HG02642 (cell line): Measurements from ENCODE around the gene ZNF19.
"Not testable (repeated sequence)": the region's sequence is repeated elsewhere in the genome, so short reads cannot be mapped to it uniquely, and the experiment has no call there.

Source experiments
- ATAC-seq: cut with Tn5 transposase; IDR thresholded peaks from one replicate; pipeline ENCODE4 v1.9.1; 2021; ENCODE audit warnings: mild to moderate bottlenecking; ENCODE audit not compliant: unreplicated experiment, poor library complexity

The ZNF19 gene

GRCh38 chr16:71489122-71489521 is at the start of gene ZNF19:
ZNF19 (minus strand) TSS chr16:71489324; CDS start chr16:71482114, 7,210 bp downstream.
- ATAC-seq: no peak

- peak; percentile 77 for ATAC-seq
These were observed 48.5 kb upstream of the ZNF19 start for GRCh38 chr16:71537643-71538042.

GRCh38 chr16:71536752-71537499 is 47.8 kb upstream of the ZNF19 start:
- no peak for ATAC-seq

GRCh38 chr16:71532366-71532765 is 43.2 kb upstream of the ZNF19 start:
- ATAC-seq: no peak

- no peak for ATAC-seq
These were observed 39.7 kb upstream of the ZNF19 start for GRCh38 chr16:71528863-71529262.

- ATAC-seq: no peak
These were observed 39.1 kb upstream of the ZNF19 start for GRCh38 chr16:71528257-71528656.

GRCh38 chr16:71526111-71526631 is 37.0 kb upstream of the ZNF19 start, which contains the start of gene CHST4:
CHST4 (plus strand) TSS chr16:71526426; CDS start chr16:71536678, 10,252 bp downstream.
- ATAC-seq: no peak

GRCh38 chr16:71524566-71525553 is 35.7 kb upstream of the ZNF19 start:
- no peak for ATAC-seq

- no peak for ATAC-seq
These were observed 31.4 kb upstream of the ZNF19 start for GRCh38 chr16:71520550-71520949.

- ATAC-seq: no peak
These were observed 25.9 kb upstream of the ZNF19 start for GRCh38 chr16:71515026-71515425.

- no peak for ATAC-seq
These were observed 25.4 kb upstream of the ZNF19 start for GRCh38 chr16:71514476-71514875.

- ATAC-seq: no peak
These were observed 24.2 kb upstream of the ZNF19 start for GRCh38 chr16:71513302-71513701.

- ATAC-seq: no peak
These were observed 17.9 kb upstream of the ZNF19 start for GRCh38 chr16:71507061-71507460.

GRCh38 chr16:71504901-71505300 is 15.8 kb upstream of the ZNF19 start:
- no peak for ATAC-seq

GRCh38 chr16:71504051-71504450 is 14.9 kb upstream of the ZNF19 start:
- not testable (repeated sequence) for ATAC-seq

- no peak for ATAC-seq
These were observed 12.4 kb upstream of the ZNF19 start for GRCh38 chr16:71501547-71501946.

- ATAC-seq: no peak
These were observed 11.8 kb upstream of the ZNF19 start for GRCh38 chr16:71500964-71501363.

- no peak for ATAC-seq
These were observed 10.7 kb upstream of the ZNF19 start for GRCh38 chr16:71499775-71500364.

GRCh38 chr16:71498031-71498430 is 8.9 kb upstream of the ZNF19 start:
- ATAC-seq: no peak

GRCh38 chr16:71493213-71493612 is 4.1 kb upstream of the ZNF19 start:
- ATAC-seq: no peak
